IMR-90 (cell line): Measurements from ENCODE around the gene FAM98B. TPM values are rescaled to one million over a fixed set of nuclear protein-coding genes. Genes with fewer than 3 reads are reported as not detected.

Source experiments
- ATAC-seq: fragments of 200-7000 bp; cut with Tn5 transposase; 2 replicates; pipeline ENCODE4 v1.9.1; 2020; ENCODE audit warnings: low read depth, mild to moderate bottlenecking, moderate library complexity
- BruUV-seq: library from RNA; stranded (reverse); fragments of 400-500 nt; replicated peaks from 2 replicates; lab custom pipeline; 2021; lab: Mats Ljungman, UMichigan
- CTCF ChIA-PET: fragments of 300-600 bp; formaldehyde crosslinking; extraction: SDS; loops from one replicate; lab custom pipeline; 2021; ENCODE audit warnings: antibody characterized with exemption; lab: Yijun Ruan, JAX
- POLR2A ChIA-PET: fragments of 300-600 bp; sonication (Branson Sonifier 250); formaldehyde crosslinking; loops from one replicate; lab custom pipeline; 2022; ENCODE audit warnings: antibody characterized with exemption; ENCODE audit not compliant: unreplicated experiment; lab: Charles Lee
- DNase-seq: peaks from one replicate; pipeline ENCODE4 v3.0.0; 2013
- H2AFZ ChIP-seq: replicated peaks from 2 replicates; pipeline ENCODE3; 2013; ENCODE audit warnings: low read length, mild to moderate bottlenecking; ENCODE audit not compliant: poor library complexity
- H2AK5ac ChIP-seq: 2 replicates; pipeline ENCODE4 v1.6.1; 2013; ENCODE audit warnings: low read depth, low read length, inconsistent platforms
- H2AK9ac ChIP-seq: replicated peaks from 2 replicates; pipeline ENCODE3; 2013; ENCODE audit warnings: mild to moderate bottlenecking, low read depth, low read length, moderate library complexity; ENCODE audit not compliant: poor library complexity
- H2BK120ac ChIP-seq: 2 replicates; pipeline ENCODE4 v1.6.1; 2013; ENCODE audit warnings: low read depth, low read length, inconsistent platforms
- H2BK15ac ChIP-seq: 3 replicates; pipeline ENCODE4 v1.6.1; 2013; ENCODE audit warnings: low read depth, low read length, inconsistent platforms
- H2BK20ac ChIP-seq: 2 replicates; pipeline ENCODE4 v1.6.1; 2013; ENCODE audit warnings: low read depth, mild to moderate bottlenecking, inconsistent platforms, low read length, moderate library complexity
- H2BK5ac ChIP-seq: 2 replicates; pipeline ENCODE4 v1.6.1; 2013; ENCODE audit warnings: mild to moderate bottlenecking, low read depth, low read length, inconsistent platforms; ENCODE audit not compliant: poor library complexity, severe bottlenecking
- H3K14ac ChIP-seq: replicated peaks from 2 replicates; pipeline ENCODE4 v1.6.1; 2013; ENCODE audit warnings: low read depth, low read length, inconsistent platforms
- H3K18ac ChIP-seq: 2 replicates; pipeline ENCODE4 v1.6.1; 2013; ENCODE audit warnings: low read depth, low read length, control low read depth
- H3K23ac ChIP-seq: 2 replicates; pipeline ENCODE4 v1.6.1; 2013; ENCODE audit warnings: low read depth, low read length, inconsistent platforms
- H3K27ac ChIP-seq: 2 replicates; pipeline ENCODE4 v1.5.1; 2013; ENCODE audit warnings: mild to moderate bottlenecking, control low read depth, low read length; ENCODE audit not compliant: insufficient read depth
- H3K27me3 ChIP-seq: 2 replicates; pipeline ENCODE4 v1.6.1; 2013; ENCODE audit warnings: low read length; ENCODE audit not compliant: control insufficient read depth, insufficient read depth
- H3K36me3 ChIP-seq: 2 replicates; pipeline ENCODE4 v1.6.1; 2013; ENCODE audit warnings: low read length, mixed read lengths; ENCODE audit not compliant: control insufficient read depth, insufficient read depth
- H3K4ac ChIP-seq: 2 replicates; pipeline ENCODE4 v1.6.1; 2013; ENCODE audit warnings: low read depth, low read length, inconsistent platforms
- H3K4me1 ChIP-seq: 2 replicates; pipeline ENCODE4 v1.6.1; 2013; ENCODE audit warnings: low read length, mixed read lengths; ENCODE audit not compliant: control insufficient read depth, insufficient read depth
- H3K4me2 ChIP-seq: 2 replicates; pipeline ENCODE4 v1.6.1; 2013; ENCODE audit warnings: low read depth, mild to moderate bottlenecking, control low read depth, low read length, moderate library complexity
- H3K4me3 ChIP-seq: 2 replicates; pipeline ENCODE4 v1.5.1; 2013; ENCODE audit warnings: low read depth, mild to moderate bottlenecking, control low read depth, low read length, moderate library complexity; ENCODE audit not compliant: insufficient read depth
- H3K56ac ChIP-seq: 2 replicates; pipeline ENCODE4 v1.6.1; 2013; ENCODE audit warnings: low read length, inconsistent platforms; ENCODE audit not compliant: insufficient read depth; ENCODE audit errors: extremely low read depth
- H3K79me1 ChIP-seq, 2 experiments: 2 replicates each; pipeline ENCODE4 v1.6.1; 2013; ENCODE audit warnings: low read length in 2 of 2, inconsistent platforms in 1 of 2, low read depth in 1 of 2
- H3K9ac ChIP-seq: 2 replicates; pipeline ENCODE4 v1.6.1; 2013; ENCODE audit warnings: low read depth, low read length, control low read depth
- H3K9me1 ChIP-seq: 2 replicates; pipeline ENCODE4 v1.6.1; 2013; ENCODE audit warnings: low read length, inconsistent platforms; ENCODE audit not compliant: insufficient read depth
- H3K9me3 ChIP-seq: 2 replicates; pipeline ENCODE4 v1.6.1; 2013; ENCODE audit warnings: low read length; ENCODE audit not compliant: control insufficient read depth, insufficient read depth
- H4K20me1 ChIP-seq: 2 replicates; pipeline ENCODE4 v1.6.1; 2013; ENCODE audit warnings: low read length, inconsistent platforms; ENCODE audit not compliant: insufficient read depth
- H4K5ac ChIP-seq: 2 replicates; pipeline ENCODE4 v1.6.1; 2013; ENCODE audit warnings: mild to moderate bottlenecking, low read depth, low read length, control low read depth
- H4K8ac ChIP-seq, 2 experiments: 2 replicates each; pipeline ENCODE4 v1.6.1; 2013; ENCODE audit warnings: low read depth in 2 of 2, low read length in 2 of 2, control low read depth in 1 of 2, inconsistent platforms in 1 of 2
- H4K91ac ChIP-seq: 2 replicates; pipeline ENCODE4 v1.6.1; 2013; ENCODE audit warnings: low read depth, low read length, inconsistent platforms; ENCODE audit not compliant: insufficient read depth
- BHLHE40 ChIP-seq: fragments of 150-350 bp; IDR thresholded peaks from 2 replicates; pipeline ENCODE4 v1.6.1; 2016; ENCODE audit warnings: mild to moderate bottlenecking, low read depth, low read length
- CEBPB ChIP-seq: IDR thresholded peaks from 2 replicates; pipeline ENCODE4 v1.6.1; 2012; ENCODE audit warnings: low read depth, low read length, improper control_type of control experiment
- CHD1 ChIP-seq: IDR thresholded peaks from 2 replicates; pipeline ENCODE4 v1.6.1; 2012; ENCODE audit warnings: low read depth, low read length, improper control_type of control experiment
- CTCF ChIP-seq: conservative IDR thresholded peaks from 2 replicates; pipeline ENCODE4 v1.5.1; 2012; ENCODE audit warnings: mild to moderate bottlenecking, low read depth, low read length, improper control_type of control experiment
- FOS ChIP-seq: fragments of 150-350 bp; IDR thresholded peaks from 2 replicates; pipeline ENCODE4 v1.6.1; 2016; ENCODE audit warnings: low read depth, low read length
- MAFK ChIP-seq: IDR thresholded peaks from 2 replicates; pipeline ENCODE4 v1.6.1; 2012; ENCODE audit warnings: low read depth, low read length, improper control_type of control experiment
- MAZ ChIP-seq: IDR thresholded peaks from 2 replicates; pipeline ENCODE4 v1.6.1; 2012; ENCODE audit warnings: low read depth, mild to moderate bottlenecking, low read length, improper control_type of control experiment, moderate library complexity, borderline replicate concordance
- MXI1 ChIP-seq: IDR thresholded peaks from 2 replicates; pipeline ENCODE4 v1.6.1; 2012; ENCODE audit warnings: low read depth, mild to moderate bottlenecking, low read length, moderate library complexity, borderline replicate concordance
- NFE2L2 ChIP-seq: fragments of 150-350 bp; IDR thresholded peaks from 2 replicates; pipeline ENCODE4 v1.6.1; 2016; ENCODE audit warnings: low read depth, mild to moderate bottlenecking, low read length
- POLR2A ChIP-seq: IDR thresholded peaks from 2 replicates; pipeline ENCODE4 v1.6.1; 2012; ENCODE audit warnings: mild to moderate bottlenecking, low read depth, low read length
- RAD21 ChIP-seq: IDR thresholded peaks from 2 replicates; pipeline ENCODE4 v1.6.1; 2012; ENCODE audit warnings: low read length, improper control_type of control experiment
- RCOR1 ChIP-seq: IDR thresholded peaks from 2 replicates; pipeline ENCODE4 v1.6.1; 2012; ENCODE audit warnings: mild to moderate bottlenecking, low read length, improper control_type of control experiment; ENCODE audit not compliant: insufficient replicate concordance
- RFX5 ChIP-seq: IDR thresholded peaks from 2 replicates; pipeline ENCODE4 v1.8.0; 2012; ENCODE audit warnings: low read depth, mild to moderate bottlenecking, low read length, moderate library complexity
- SMC3 ChIP-seq: fragments of 150-350 bp; IDR thresholded peaks from 2 replicates; pipeline ENCODE4 v1.6.1; 2016; ENCODE audit warnings: low read depth, mild to moderate bottlenecking, antibody characterized with exemption, low read length, moderate library complexity
- USF2 ChIP-seq: fragments of 150-350 bp; IDR thresholded peaks from 2 replicates; pipeline ENCODE4 v1.6.1; 2017; ENCODE audit warnings: mild to moderate bottlenecking, antibody characterized with exemption, low read length, low read depth
- WGBS, 2 experiments: methylation state at CpG; one replicate each; pipeline versions ENCODE4 v1.1.5 to v1.1.7; 2013; ENCODE audit warnings: missing lambda C conversion rate in 2 of 2; ENCODE audit not compliant: insufficient read length in 1 of 2; ENCODE audit errors: extremely low coverage in 2 of 2; 5-methylcytosine and 5-hydroxymethylcytosine counted together
- dilution Hi-C: fragments of 300-500 bp; cut with HindIII; formaldehyde crosslinking; loops from one replicate; pipeline ENCODE4 v1.14.3; 2018; ENCODE audit warnings: low sequenced_read_pairs; ENCODE audit not compliant: unreplicated experiment
- in situ Hi-C: fragments of 300-500 bp; cut with MboI; formaldehyde crosslinking; loops from 3 replicates; pipeline ENCODE4 v1.14.3; 2019; ENCODE audit warnings: low sequenced_read_pairs, inconsistent platforms, mixed read lengths
- intact Hi-C: fragments of 100-400 bp; cut with micrococcal nuclease; formaldehyde crosslinking; loops from 2 replicates; pipeline ENCODE4 v1.10.0; 2022
- polyA plus RNA-seq, 3 experiments: library from polyadenylated mRNA; depleted of rRNA; stranded (reverse); fragments of >200 nt; gene quantifications; 2 replicates each; pipeline ENCODE4 v1.2.3, GENCODE V29; 2012; ENCODE audit warnings: low replicate concordance in 1 of 3
- total RNA-seq: library from RNA; depleted of rRNA; stranded (reverse); fragments of >200 nt; gene quantifications from 2 replicates; pipeline ENCODE4 v1.2.3, GENCODE V29; 2012
- TF ChIP-seq, protein P1 (sequence below): fragments of 150-350 bp; IDR thresholded peaks from 2 replicates; pipeline ENCODE4 v1.6.1; 2016; ENCODE audit warnings: low read depth, mild to moderate bottlenecking, low read length, moderate library complexity, borderline replicate concordance

The FAM98B gene
- total and polyA plus RNA-seq, 2 of the 4 experiments (the other 2 are of a cell fraction), result 2.7 to 12.2 TPM

- intact Hi-C loops (no loop called here), dilution Hi-C loops (no loop called here), in situ Hi-C loops (no loop called here)
- Histone ChIP-seq H3K56ac (no peak overlapping the region), H3K27me3 (no peaks in the 10 kb centered on the region), H2BK15ac (no peak overlapping the region), H3K9ac (no peak overlapping the region), H3K14ac (no peak overlapping the region), H3K27ac (no peak overlapping the region), H2AK9ac (no peak overlapping the region), H2BK120ac (no peak overlapping the region), H2AFZ (no peak overlapping the region), H4K20me1 (no peaks in the 10 kb centered on the region), H3K4ac (no peak overlapping the region), H3K9me1 (no peaks in the 10 kb centered on the region), H2AK5ac (no peak overlapping the region), H3K4me3 (no peak overlapping the region), H4K91ac (no peak overlapping the region), H4K8ac (no peak overlapping the region), H3K4me1 (peaks cover 14% of the 10 kb centered on the region), H3K9me3 (no peaks in the 10 kb centered on the region), H2BK20ac (no peak overlapping the region), H4K5ac (no peak overlapping the region), H3K36me3 (no peaks in the 10 kb centered on the region), H3K23ac (no peak overlapping the region), H3K79me1 (no peaks in the 10 kb centered on the region), H3K4me2 (no peak overlapping the region), H3K18ac (no peak overlapping the region), H2BK5ac (no peak overlapping the region)
- TF ChIP-seq CHD1, result no peak
- TF ChIP-seq RCOR1, result no peak
- TF ChIP-seq NFE2L2, result no peak
- no peak for TF ChIP-seq MAZ
- TF ChIP-seq FOS, result no peak
- no peak for TF ChIP-seq MAFK
- TF ChIP-seq RAD21, result no peak
- no peak for TF ChIP-seq RFX5
- TF ChIP-seq SMC3, result no peak
- TF ChIP-seq MXI1, result no peak
- no peak for TF ChIP-seq CTCF
- TF ChIP-seq CEBPB, result no peak
- TF ChIP-seq POLR2A, result no peak
- TF ChIP-seq BHLHE40, result no peak
- TF ChIP-seq, protein P1, sequence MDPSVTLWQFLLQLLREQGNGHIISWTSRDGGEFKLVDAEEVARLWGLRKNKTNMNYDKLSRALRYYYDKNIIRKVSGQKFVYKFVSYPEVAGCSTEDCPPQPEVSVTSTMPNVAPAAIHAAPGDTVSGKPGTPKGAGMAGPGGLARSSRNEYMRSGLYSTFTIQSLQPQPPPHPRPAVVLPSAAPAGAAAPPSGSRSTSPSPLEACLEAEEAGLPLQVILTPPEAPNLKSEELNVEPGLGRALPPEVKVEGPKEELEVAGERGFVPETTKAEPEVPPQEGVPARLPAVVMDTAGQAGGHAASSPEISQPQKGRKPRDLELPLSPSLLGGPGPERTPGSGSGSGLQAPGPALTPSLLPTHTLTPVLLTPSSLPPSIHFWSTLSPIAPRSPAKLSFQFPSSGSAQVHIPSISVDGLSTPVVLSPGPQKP, result no peak
- TF ChIP-seq USF2, result no peak
- no TSS peak for BruUV-seq
- ATAC-seq (no peak), DNase-seq (no peak)
- ChIA-PET POLR2A (no interaction called here), CTCF (no interaction called here)
- no CpG with 5 or more reads among the region's 3 CpGs for WGBS, 2 experiments
These were observed 66.1 kb downstream of the FAM98B start for GRCh38 chr15:38520035-38520434.
